Osteocyte (in vitro differentiated cells): Measurements from ENCODE around the gene ZNF76. TPM values are rescaled to one million over a fixed set of nuclear protein-coding genes. Genes with fewer than 3 reads are reported as not detected.

ENCODE experiments used
- DNase-seq: peaks from one replicate; pipeline ENCODE4 v3.0.0; 2021; ENCODE audit warnings: mixed read lengths; ENCODE audit not compliant: unreplicated experiment; ENCODE audit errors: extremely low spot score
- H3K27ac Mint-ChIP-seq: one replicate; pipeline ENCODE4 v1.8.0; 2021; ENCODE audit warnings: mild to moderate bottlenecking, mixed read lengths; ENCODE audit not compliant: unreplicated experiment
- H3K27me3 Mint-ChIP-seq: one replicate; pipeline ENCODE4 v1.8.0; 2021; ENCODE audit warnings: mixed read lengths; ENCODE audit not compliant: unreplicated experiment
- H3K36me3 Mint-ChIP-seq: one replicate; pipeline ENCODE4 v1.8.0; 2021; ENCODE audit warnings: mixed read lengths; ENCODE audit not compliant: unreplicated experiment
- H3K4me1 Mint-ChIP-seq: one replicate; pipeline ENCODE4 v1.8.0; 2021; ENCODE audit warnings: mixed read lengths; ENCODE audit not compliant: unreplicated experiment
- H3K4me3 Mint-ChIP-seq: one replicate; pipeline ENCODE4 v1.8.0; 2021; ENCODE audit warnings: mild to moderate bottlenecking, moderate library complexity, mixed read lengths; ENCODE audit not compliant: unreplicated experiment
- H3K9me3 Mint-ChIP-seq: one replicate; pipeline ENCODE4 v1.8.0; 2021; ENCODE audit warnings: mixed read lengths; ENCODE audit not compliant: unreplicated experiment
- CTCF ChIP-seq: fragments of 200-600 bp; sonication (generic); IDR thresholded peaks from 2 replicates; pipeline ENCODE4 v1.5.0; 2021; ENCODE audit warnings: antibody characterized with exemption, mild to moderate bottlenecking, moderate library complexity
- total RNA-seq: library from RNA; stranded (reverse); gene quantifications from 2 replicates; pipeline ENCODE4 v1.2.1, GENCODE V29; 2021

The ZNF76 gene
- total RNA-seq, 1 donor from 2014 or later = 32.9 TPM

- DNase-seq = no peak
- Mint-ChIP-seq H3K4me1 (peaks cover 23% of the 10 kb centered on the region), H3K4me3 (no peak overlapping the region), H3K36me3 (peaks cover 3% of the 10 kb centered on the region), H3K9me3 (no peaks in the 10 kb centered on the region), H3K27ac (no peak overlapping the region), H3K27me3 (peaks cover 23% of the 10 kb centered on the region)
- no peak for TF ChIP-seq CTCF
Measured at GRCh38 chr6:35341557-35341956, 82.0 kb downstream of the ZNF76 start.

DNA sequence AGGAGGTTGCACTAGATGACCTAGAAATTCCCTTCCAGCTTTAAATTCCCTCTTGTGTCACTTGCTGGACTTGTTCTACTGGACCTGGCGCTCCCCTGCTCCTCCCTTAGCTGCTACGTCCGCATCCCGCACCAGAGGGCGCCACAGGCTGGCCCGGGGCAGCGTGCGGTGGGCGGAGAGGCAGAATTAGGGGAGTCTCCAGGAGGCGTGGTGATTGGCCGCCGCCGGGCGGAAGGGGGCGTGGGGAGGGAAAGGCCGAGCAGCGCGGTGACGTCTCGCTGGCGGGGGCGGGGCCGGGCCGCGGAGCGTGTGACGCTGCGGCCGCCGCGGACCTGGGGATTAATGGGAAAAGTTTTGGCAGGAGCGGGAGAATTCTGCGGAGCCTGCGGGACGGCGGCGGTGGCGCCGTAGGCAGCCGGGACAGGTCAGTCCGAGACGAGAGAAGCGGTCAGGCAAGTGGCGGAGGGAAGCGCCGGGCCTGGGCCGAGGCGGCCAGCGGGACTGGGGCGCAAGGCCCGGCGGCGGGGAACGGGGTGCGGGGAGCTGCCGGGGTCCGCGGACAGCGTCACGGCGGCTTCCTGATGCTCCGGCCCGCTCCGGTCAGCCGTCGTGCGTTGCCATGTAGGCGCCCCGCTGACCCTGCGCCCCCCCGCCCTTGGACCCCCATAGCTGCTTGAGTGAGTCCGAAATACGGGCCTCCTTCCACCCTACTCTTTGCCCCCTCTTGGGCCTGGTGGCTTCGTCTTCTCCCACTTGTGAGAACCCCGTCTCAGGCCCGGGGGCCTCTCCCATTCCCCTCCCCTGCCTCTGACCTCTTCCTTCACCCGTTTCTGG lies 82.9 kb downstream of the ZNF76 start, which contains the start of gene PPARD:
PPARD (plus strand) TSS at position 301 of the 834 bp plus-strand sequence. CDS start 68,530 bp downstream, outside the sequence.
- H3K36me3 Mint-ChIP-seq = peaks cover 6% of the 10 kb centered on the region
- peak; percentile 100 for DNase-seq
- H3K27me3 Mint-ChIP-seq = peaks cover 14% of the 10 kb centered on the region
- TF ChIP-seq CTCF = peak; percentile 99
- H3K4me3 Mint-ChIP-seq = peak within 1 kb of the TSS; percentile 96
- H3K9me3 Mint-ChIP-seq = no peaks in the 10 kb centered on the region
- H3K4me1 Mint-ChIP-seq = peaks cover 23% of the 10 kb centered on the region
- peak within 1 kb of the TSS; percentile 95 for H3K27ac Mint-ChIP-seq

DNA sequence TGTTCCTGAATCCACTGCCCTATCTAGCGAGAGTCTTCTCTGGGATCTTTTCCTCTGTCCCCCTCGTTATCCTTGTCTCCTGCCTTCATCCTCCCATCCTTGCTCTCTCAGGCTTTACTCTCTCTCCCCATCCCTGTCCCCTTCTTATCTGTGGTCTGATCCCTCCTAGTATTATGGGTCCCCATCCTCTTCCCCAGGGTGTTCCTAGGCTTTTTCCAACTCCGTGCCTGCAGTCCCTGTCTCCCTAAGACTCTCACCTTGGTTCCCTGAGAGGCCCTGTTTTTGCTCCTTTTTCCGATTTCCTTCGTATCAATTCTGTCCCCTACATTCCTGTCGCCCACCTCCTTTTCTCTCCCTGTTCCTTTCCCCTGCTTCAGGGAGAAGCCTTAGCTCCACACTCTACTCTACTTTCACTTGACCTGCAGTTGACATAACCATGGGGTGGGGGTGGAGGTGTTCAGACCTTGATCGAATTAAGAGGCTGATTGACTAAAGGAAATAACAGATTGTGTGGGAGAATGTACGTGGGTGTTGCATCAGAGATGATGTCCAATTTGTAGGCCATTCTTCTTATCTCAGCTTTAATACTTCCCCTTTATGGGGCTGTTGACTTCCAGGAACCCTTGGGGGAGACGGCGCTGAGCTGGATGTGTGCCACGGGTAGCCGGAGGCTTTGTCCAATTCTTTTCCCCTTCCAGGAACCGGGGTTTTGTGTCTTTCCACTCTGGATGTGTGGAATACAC lies 83.7 kb downstream of the ZNF76 start:
- DNase-seq = no peak
- H3K36me3 Mint-ChIP-seq = peaks cover 7% of the 10 kb centered on the region
- peak overlapping the region; percentile 90 for H3K27ac Mint-ChIP-seq
- H3K9me3 Mint-ChIP-seq = no peaks in the 10 kb centered on the region
- peak overlapping the region; percentile 96 for H3K4me3 Mint-ChIP-seq
- peaks cover 6% of the 10 kb centered on the region for H3K27me3 Mint-ChIP-seq
- peaks cover 23% of the 10 kb centered on the region for H3K4me1 Mint-ChIP-seq
- no peak for TF ChIP-seq CTCF

DNA sequence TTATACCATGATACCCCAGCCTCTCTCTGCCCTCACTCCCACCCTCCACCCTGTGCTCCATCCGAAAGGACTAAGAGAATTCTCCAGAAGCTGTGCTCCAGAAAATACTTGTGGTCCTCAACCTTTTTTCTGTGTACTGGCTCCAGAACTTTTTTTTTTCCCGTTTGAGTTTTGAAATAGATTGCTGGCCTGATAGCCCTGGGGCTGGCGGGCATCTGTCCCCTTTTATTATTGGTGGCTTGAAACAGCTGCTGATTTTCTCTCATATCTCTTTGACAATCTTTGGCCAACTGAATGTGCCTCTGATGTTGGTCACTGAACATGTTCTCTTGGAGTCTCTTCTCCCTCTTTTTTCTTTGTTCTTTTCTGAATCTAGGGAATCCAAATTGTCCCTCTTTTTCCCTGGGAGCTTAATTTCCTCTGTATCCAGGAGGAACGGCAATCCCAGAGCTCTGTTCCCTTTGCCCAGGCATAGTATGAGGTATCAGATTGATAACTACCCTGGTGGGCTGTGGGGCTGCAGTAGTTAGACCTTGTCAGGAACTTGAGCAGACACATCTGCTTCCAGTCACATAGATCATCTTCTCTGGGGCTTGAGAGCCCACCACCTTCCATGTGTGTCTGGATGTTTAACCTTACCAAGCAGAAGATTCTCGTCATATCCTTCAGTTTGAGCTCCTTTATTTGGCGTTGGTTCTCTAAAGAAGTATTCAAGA lies 84.5 kb downstream of the ZNF76 start:
- Mint-ChIP-seq H3K4me1 (peaks cover 23% of the 10 kb centered on the region), H3K27me3 (peaks cover 2% of the 10 kb centered on the region), H3K9me3 (no peaks in the 10 kb centered on the region), H3K36me3 (peaks cover 12% of the 10 kb centered on the region), H3K27ac (peak overlapping the region; percentile 29), H3K4me3 (peak overlapping the region; percentile 96)
- DNase-seq = no peak
- TF ChIP-seq CTCF = no peak

Other genes with a start within 250 kb of the ZNF76 start
- gene TCP11, start 118.4 kb upstream of the ZNF76 start, total RNA-seq = 0.43 TPM in 1 of 2 replicates, not detected in the other
- 14.8 and 16.3 TPM in 2 replicates for gene SCUBE3, start 45.8 kb upstream of the ZNF76 start, total RNA-seq
- gene DEF6, start 38.1 kb downstream of the ZNF76 start, total RNA-seq = 0.52 and 0.59 TPM in 2 replicates
- 33.1 and 33.8 TPM in 2 replicates for gene PPARD, start 82.8 kb downstream of the ZNF76 start, total RNA-seq
- 7.8 TPM in 2 replicates for gene FANCE, start 192.6 kb downstream of the ZNF76 start, total RNA-seq
- gene RPL10A, start 208.7 kb downstream of the ZNF76 start, total RNA-seq = 1,177 and 1,245 TPM in 2 replicates
- gene TEAD3, start 237.3 kb downstream of the ZNF76 start, total RNA-seq = 43.1 and 44.8 TPM in 2 replicates